ENCODE results near the gene JOSD1.

Gene JOSD1

DNA sequence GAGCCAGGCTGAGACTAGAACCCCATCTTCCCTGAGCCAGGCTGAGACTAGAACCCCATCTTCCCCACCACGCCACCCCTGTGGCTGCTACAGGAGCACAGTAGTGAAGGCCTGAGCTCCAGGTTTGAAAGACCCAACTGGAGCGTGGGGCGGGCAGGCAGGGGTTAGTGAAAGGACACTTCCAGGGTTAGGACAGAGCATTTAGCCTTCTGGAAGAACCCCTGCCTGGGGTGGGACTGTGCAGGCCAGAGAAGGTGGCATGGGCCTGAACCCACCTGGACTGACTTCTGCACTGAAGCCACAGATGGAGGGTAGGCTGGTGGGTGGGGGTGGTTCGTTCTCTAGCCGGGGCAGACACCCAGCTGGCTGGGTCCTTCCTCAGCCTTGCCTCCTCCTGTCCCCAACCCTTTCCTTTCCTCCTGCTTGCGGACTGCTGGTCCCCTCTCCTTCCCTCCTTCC is 31.0 kb upstream of the JOSD1 start:
- Histone ChIP-seq H2BK120ac (ENCODE audit: insufficient read depth, low read length, poor library complexity) (no peak overlapping the region), H3K4me2 (ENCODE audit: low read length) (no peak overlapping the region), H4K91ac (ENCODE audit: low read depth, low read length) (no peak overlapping the region), H3K27me3 (ENCODE audit: insufficient read depth, low read length) (no peaks in the 10 kb centered on the region), H2AFZ (ENCODE audit: insufficient read depth, low read length, poor library complexity) (no peak overlapping the region), H2AK5ac (ENCODE audit: low read length) (no peak overlapping the region), H3K79me2 (ENCODE audit: control insufficient read depth, insufficient read depth, low read length, poor library complexity) (no peaks in the 10 kb centered on the region), H4K12ac (ENCODE audit: low read depth, low read length) (no peak overlapping the region), H3K9me3 (ENCODE audit: insufficient read depth, low read depth, low read length) (peaks cover 3% of the 10 kb centered on the region), H3K18ac (ENCODE audit: low read length) (no peak overlapping the region), H3K23ac (ENCODE audit: low read length) (no peak overlapping the region), H3K4me3 (ENCODE audit: low read depth, low read length) (no peak overlapping the region), H3K4me1 (ENCODE audit: control insufficient read depth in 1 of 2, insufficient read depth in 2 of 2, low read length in 2 of 2) (no peaks in the 10 kb centered on the region), H3K9ac (ENCODE audit: low read length) (no peak overlapping the region), H2BK5ac (ENCODE audit: low read depth, low read length, poor library complexity) (no peak overlapping the region), H3K79me1 (ENCODE audit: low read length) (no peaks in the 10 kb centered on the region), H3K4ac (ENCODE audit: low read depth, low read length) (no peak overlapping the region), H3K36me3 (ENCODE audit: control insufficient read depth in 1 of 2, insufficient read depth in 2 of 2, low read length in 2 of 2) (peaks cover 89 to 96% of the 10 kb centered on the region in 2 experiments), H3K14ac (ENCODE audit: low read length) (no peak overlapping the region), H4K8ac (ENCODE audit: low read depth, low read length) (no peak overlapping the region), H3K27ac (ENCODE audit: low read depth, low read length) (no peak overlapping the region), H2BK12ac (ENCODE audit: low read length) (no peak overlapping the region)
- DNase-seq, result no peak
- no CpG with 5 or more reads among the region's 6 CpGs for WGBS (ENCODE audit: extremely low coverage, insufficient coverage, insufficient read length)

DNA sequence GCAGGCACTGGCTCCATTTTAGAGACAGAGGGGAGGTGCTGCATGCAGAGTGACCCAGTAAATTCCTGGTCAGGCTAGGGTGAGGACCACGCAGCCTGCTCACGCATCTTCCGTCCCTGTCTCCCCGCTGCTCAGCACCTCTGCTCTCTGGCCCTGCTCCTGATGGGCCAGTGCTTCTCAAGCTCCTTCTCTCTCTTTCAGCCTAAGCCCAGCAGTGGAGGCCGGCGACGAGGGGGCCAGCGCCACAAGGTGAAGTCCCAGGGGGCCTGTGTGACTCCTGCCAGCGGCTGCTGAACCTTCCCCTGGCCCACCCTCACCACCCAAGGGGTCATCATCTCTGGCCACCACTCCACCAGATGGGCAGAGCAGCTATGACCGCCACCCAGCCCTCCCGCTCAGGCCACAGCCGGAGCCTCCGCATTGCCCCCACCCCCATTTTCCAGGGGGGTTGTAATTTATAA is 29.7 kb upstream of the JOSD1 start:
- H2BK5ac ChIP-seq (ENCODE audit: low read depth, low read length, poor library complexity), result no peak overlapping the region

DNA sequence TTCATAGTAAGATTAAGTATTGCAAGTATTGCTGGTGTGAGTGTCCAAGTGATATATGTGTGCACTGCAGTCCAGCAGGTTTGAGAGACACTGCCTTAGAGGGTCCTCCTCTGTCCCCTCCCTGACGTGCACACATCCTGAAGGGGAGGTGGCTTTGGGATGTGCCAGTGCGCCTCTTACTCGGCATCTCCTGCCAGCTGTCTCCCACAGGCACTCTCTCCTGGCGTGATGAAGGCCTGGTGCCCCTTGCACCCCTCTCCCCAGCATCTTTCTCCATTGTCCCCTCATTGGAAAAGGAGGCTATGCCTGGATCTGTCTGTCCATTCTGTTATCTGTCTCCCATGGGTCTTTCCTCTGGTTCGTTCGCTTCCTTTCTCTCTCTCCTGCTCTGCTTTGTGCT is 29.2 kb upstream of the JOSD1 start:
- Histone ChIP-seq H3K9me3 (ENCODE audit: insufficient read depth, low read depth, low read length) (peaks cover 3% of the 10 kb centered on the region), H4K12ac (ENCODE audit: low read depth, low read length) (no peak overlapping the region), H2BK5ac (ENCODE audit: low read depth, low read length, poor library complexity) (no peak overlapping the region), H3K18ac (ENCODE audit: low read length) (no peak overlapping the region), H3K79me1 (ENCODE audit: low read length) (no peaks in the 10 kb centered on the region), H3K27ac (ENCODE audit: low read depth, low read length) (no peak overlapping the region), H4K91ac (ENCODE audit: low read depth, low read length) (no peak overlapping the region), H3K36me3 (ENCODE audit: control insufficient read depth in 1 of 2, insufficient read depth in 2 of 2, low read length in 2 of 2) (peaks cover 86 to 95% of the 10 kb centered on the region in 2 experiments), H3K23ac (ENCODE audit: low read length) (no peak overlapping the region), H3K4ac (ENCODE audit: low read depth, low read length) (no peak overlapping the region), H3K4me3 (ENCODE audit: low read depth, low read length) (no peak overlapping the region), H3K9ac (ENCODE audit: low read length) (no peak overlapping the region), H3K79me2 (ENCODE audit: control insufficient read depth, insufficient read depth, low read length, poor library complexity) (no peaks in the 10 kb centered on the region), H2AK5ac (ENCODE audit: low read length) (no peak overlapping the region), H2BK120ac (ENCODE audit: insufficient read depth, low read length, poor library complexity) (no peak overlapping the region), H4K8ac (ENCODE audit: low read depth, low read length) (no peak overlapping the region), H2BK12ac (ENCODE audit: low read length) (no peak overlapping the region), H3K4me1 (ENCODE audit: control insufficient read depth in 1 of 2, insufficient read depth in 2 of 2, low read length in 2 of 2) (no peaks in the 10 kb centered on the region), H3K4me2 (ENCODE audit: low read length) (no peak overlapping the region), H3K14ac (ENCODE audit: low read length) (no peak overlapping the region), H3K27me3 (ENCODE audit: insufficient read depth, low read length) (no peaks in the 10 kb centered on the region), H2AFZ (ENCODE audit: insufficient read depth, low read length, poor library complexity) (no peak overlapping the region)
- no peak for DNase-seq
- WGBS (ENCODE audit: extremely low coverage, insufficient coverage, insufficient read length), result no CpG with 5 or more reads among the region's 6 CpGs

More for the DNA sequence above, 29.7 kb upstream of the JOSD1 start:
- H3K14ac ChIP-seq (ENCODE audit: low read length), result no peak overlapping the region
- H3K36me3 ChIP-seq (ENCODE audit: control insufficient read depth in 1 of 2, insufficient read depth in 2 of 2, low read length in 2 of 2), result peaks cover 90 to 96% of the 10 kb centered on the region in 2 experiments
- no peak overlapping the region for H3K18ac ChIP-seq (ENCODE audit: low read length)
- peaks cover 3% of the 10 kb centered on the region for H3K9me3 ChIP-seq (ENCODE audit: insufficient read depth, low read depth, low read length)
- H3K4me3 ChIP-seq (ENCODE audit: low read depth, low read length), result no peak overlapping the region
- no peak overlapping the region for H4K8ac ChIP-seq (ENCODE audit: low read depth, low read length)
- no peak overlapping the region for H3K27ac ChIP-seq (ENCODE audit: low read depth, low read length)
- no peak overlapping the region for H2AFZ ChIP-seq (ENCODE audit: insufficient read depth, low read length, poor library complexity)
- no peak overlapping the region for H2AK5ac ChIP-seq (ENCODE audit: low read length)
- no peak overlapping the region for H3K4ac ChIP-seq (ENCODE audit: low read depth, low read length)
- no peaks in the 10 kb centered on the region for H3K79me1 ChIP-seq (ENCODE audit: low read length)
- H3K4me2 ChIP-seq (ENCODE audit: low read length), result no peak overlapping the region
- no peaks in the 10 kb centered on the region for H3K4me1 ChIP-seq (ENCODE audit: control insufficient read depth in 1 of 2, insufficient read depth in 2 of 2, low read length in 2 of 2)
- H3K79me2 ChIP-seq (ENCODE audit: control insufficient read depth, insufficient read depth, low read length, poor library complexity), result no peaks in the 10 kb centered on the region
- no peak overlapping the region for H4K12ac ChIP-seq (ENCODE audit: low read depth, low read length)
- H3K27me3 ChIP-seq (ENCODE audit: insufficient read depth, low read length), result no peaks in the 10 kb centered on the region
- WGBS (ENCODE audit: extremely low coverage, insufficient coverage, insufficient read length), result no CpG with 5 or more reads among the region's 13 CpGs
- no peak overlapping the region for H4K91ac ChIP-seq (ENCODE audit: low read depth, low read length)
- no peak for DNase-seq
- no peak overlapping the region for H2BK12ac ChIP-seq (ENCODE audit: low read length)
- no peak overlapping the region for H2BK120ac ChIP-seq (ENCODE audit: insufficient read depth, low read length, poor library complexity)
- H3K23ac ChIP-seq (ENCODE audit: low read length), result no peak overlapping the region
- H3K9ac ChIP-seq (ENCODE audit: low read length), result no peak overlapping the region

DNA sequence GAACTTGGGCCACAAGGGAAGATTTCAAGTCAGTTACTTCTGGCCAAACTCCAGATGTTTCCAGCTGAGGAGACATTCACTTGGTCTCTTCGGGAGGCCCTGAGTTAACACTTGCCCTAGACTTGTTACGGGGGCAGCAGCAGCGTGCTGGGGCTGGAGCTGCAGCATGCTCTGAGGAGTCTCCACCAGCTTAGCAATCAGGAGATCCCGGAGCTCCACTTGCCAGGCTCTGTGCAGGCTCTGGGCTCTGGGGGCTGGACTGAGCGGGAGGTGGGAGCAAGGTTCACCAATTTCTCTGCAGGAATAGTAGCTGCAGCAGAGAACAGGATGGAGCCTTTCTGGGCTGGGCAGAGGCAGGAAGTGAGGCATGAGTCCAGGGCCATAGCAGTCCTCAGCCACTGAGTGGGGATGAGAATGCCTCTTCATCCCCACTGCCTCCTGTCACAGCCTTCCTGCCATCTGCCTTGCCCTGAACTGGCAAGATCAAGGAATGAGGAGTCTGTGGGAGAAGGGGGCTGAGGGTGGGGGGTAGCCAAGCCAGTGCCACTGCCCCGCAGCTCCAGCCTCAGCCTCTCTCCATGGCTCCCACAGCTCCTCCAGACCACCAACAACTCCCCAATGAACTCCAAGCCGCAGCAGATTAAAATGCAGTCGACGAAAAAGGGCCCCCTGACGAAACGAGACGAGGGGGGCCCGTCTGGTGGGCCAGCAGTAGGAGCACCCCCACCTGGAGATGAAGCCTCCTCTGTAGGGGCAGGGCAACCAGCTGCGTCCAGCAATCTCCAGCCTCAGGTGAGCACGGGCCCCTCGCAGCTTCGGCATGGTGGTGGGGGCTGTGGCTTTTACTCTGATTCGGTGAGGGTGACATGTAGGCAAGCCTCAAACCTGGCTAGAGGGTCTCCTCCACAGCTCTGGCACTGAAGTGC is 28.4 kb upstream of the JOSD1 start:
- no peak overlapping the region for H3K4me2 ChIP-seq (ENCODE audit: low read length)
- WGBS (ENCODE audit: extremely low coverage, insufficient coverage, insufficient read length), result no CpG with 5 or more reads among the region's 18 CpGs
- H4K91ac ChIP-seq (ENCODE audit: low read depth, low read length), result peak overlapping the region; percentile 55
- no peak for DNase-seq
- no peak overlapping the region for H3K9ac ChIP-seq (ENCODE audit: low read length)
- no peaks in the 10 kb centered on the region for H3K79me2 ChIP-seq (ENCODE audit: control insufficient read depth, insufficient read depth, low read length, poor library complexity)
- H2BK5ac ChIP-seq (ENCODE audit: low read depth, low read length, poor library complexity), result no peak overlapping the region
- H3K36me3 ChIP-seq (ENCODE audit: control insufficient read depth in 1 of 2, insufficient read depth in 2 of 2, low read length in 2 of 2), result peaks cover 84 to 95% of the 10 kb centered on the region in 2 experiments
- peaks cover 3% of the 10 kb centered on the region for H3K9me3 ChIP-seq (ENCODE audit: insufficient read depth, low read depth, low read length)
- H3K79me1 ChIP-seq (ENCODE audit: low read length), result no peaks in the 10 kb centered on the region
- H3K23ac ChIP-seq (ENCODE audit: low read length), result no peak overlapping the region
- H3K27ac ChIP-seq (ENCODE audit: low read depth, low read length), result no peak overlapping the region
- no peak overlapping the region for H4K8ac ChIP-seq (ENCODE audit: low read depth, low read length)
- no peak overlapping the region for H4K12ac ChIP-seq (ENCODE audit: low read depth, low read length)
- H3K4ac ChIP-seq (ENCODE audit: low read depth, low read length), result no peak overlapping the region
- H2BK12ac ChIP-seq (ENCODE audit: low read length), result no peak overlapping the region
- H2AK5ac ChIP-seq (ENCODE audit: low read length), result no peak overlapping the region
- no peak overlapping the region for H2AFZ ChIP-seq (ENCODE audit: insufficient read depth, low read length, poor library complexity)
- no peak overlapping the region for H3K14ac ChIP-seq (ENCODE audit: low read length)
- no peak overlapping the region for H3K18ac ChIP-seq (ENCODE audit: low read length)
- H3K27me3 ChIP-seq (ENCODE audit: insufficient read depth, low read length), result no peaks in the 10 kb centered on the region
- H3K4me3 ChIP-seq (ENCODE audit: low read depth, low read length), result no peak overlapping the region
- H2BK120ac ChIP-seq (ENCODE audit: insufficient read depth, low read length, poor library complexity), result no peak overlapping the region
- no peaks in the 10 kb centered on the region for H3K4me1 ChIP-seq (ENCODE audit: control insufficient read depth in 1 of 2, insufficient read depth in 2 of 2, low read length in 2 of 2)

Data from trophoblast cell (in vitro differentiated cells and primary cell).